ENCODE results near the gene TNNI3K. TPM values are rescaled to one million over a fixed set of nuclear protein-coding genes. Genes with fewer than 3 reads are reported as not detected.

TNNI3K gene
- total and polyA plus RNA-seq, 9 donors: 0.73 to 2.6 (median 1.5) TPM; not detected in 1

DNA sequence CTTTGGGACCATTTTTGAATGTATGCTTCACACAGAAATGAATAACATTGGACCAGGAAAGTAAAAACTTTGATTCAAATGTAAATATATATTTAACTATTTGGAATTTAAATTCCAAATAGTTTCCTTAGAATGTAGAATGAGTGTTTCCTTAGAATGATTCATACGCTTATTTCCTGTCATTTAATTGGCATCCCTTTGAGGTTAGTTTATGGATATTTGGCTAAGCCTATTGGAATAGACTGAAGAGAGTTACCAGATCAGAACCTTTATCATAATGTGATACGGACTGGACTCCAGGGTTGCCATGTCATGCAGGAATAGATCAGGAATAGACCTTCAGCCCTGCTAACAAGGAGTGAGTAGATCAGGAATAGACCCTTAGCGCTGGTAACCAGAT is 133.1 kb downstream of the TNNI3K start:
- 88 to 95% (median 93%) methylated on average over 3 of the region's 3 CpGs for WGBS, 3 donors
- Histone ChIP-seq H3K27me3 (no peaks in the 10 kb centered on the region), H3K27ac (no peak overlapping the region), H3K4me3 (no peak overlapping the region), H3K36me3 (no peaks in the 10 kb centered on the region), H3K9me3 (no peaks in the 10 kb centered on the region), H3K4me1 (ENCODE audit: insufficient read depth) (no peaks in the 10 kb centered on the region)
- intact Hi-C loops (cut with DNase I): no loop called here
- DNase-seq: no peak
- no peak for TF ChIP-seq EP300 (IDR thresholded peaks at IDR 0.05)
- TF ChIP-seq, protein P1, sequence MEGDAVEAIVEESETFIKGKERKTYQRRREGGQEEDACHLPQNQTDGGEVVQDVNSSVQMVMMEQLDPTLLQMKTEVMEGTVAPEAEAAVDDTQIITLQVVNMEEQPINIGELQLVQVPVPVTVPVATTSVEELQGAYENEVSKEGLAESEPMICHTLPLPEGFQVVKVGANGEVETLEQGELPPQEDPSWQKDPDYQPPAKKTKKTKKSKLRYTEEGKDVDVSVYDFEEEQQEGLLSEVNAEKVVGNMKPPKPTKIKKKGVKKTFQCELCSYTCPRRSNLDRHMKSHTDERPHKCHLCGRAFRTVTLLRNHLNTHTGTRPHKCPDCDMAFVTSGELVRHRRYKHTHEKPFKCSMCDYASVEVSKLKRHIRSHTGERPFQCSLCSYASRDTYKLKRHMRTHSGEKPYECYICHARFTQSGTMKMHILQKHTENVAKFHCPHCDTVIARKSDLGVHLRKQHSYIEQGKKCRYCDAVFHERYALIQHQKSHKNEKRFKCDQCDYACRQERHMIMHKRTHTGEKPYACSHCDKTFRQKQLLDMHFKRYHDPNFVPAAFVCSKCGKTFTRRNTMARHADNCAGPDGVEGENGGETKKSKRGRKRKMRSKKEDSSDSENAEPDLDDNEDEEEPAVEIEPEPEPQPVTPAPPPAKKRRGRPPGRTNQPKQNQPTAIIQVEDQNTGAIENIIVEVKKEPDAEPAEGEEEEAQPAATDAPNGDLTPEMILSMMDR (IDR thresholded peaks at IDR 0.05): no peak
- TF ChIP-seq POLR2A (IDR thresholded peaks at IDR 0.05): no peak

DNA sequence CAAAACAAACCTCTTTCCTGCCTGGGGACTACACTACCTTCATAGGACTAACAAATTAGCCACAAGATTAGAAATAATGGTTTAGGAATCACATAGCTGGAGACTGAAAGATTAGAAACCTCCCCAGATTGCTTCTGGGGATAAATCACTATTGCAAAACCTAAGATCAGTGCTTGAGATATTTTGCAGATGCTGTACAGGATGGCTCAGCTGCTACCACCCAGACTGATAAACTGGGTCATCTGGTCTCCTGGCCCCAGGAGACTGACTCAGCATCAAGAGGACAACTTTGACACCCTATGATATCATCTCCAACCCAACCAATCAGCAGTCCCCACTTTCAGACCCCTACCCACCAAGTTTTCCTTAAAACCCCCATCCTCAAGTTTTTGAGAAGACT is 140.2 kb downstream of the TNNI3K start:
- no peaks in the 10 kb centered on the region for H3K36me3 ChIP-seq
- H3K4me1 ChIP-seq (ENCODE audit: insufficient read depth): no peaks in the 10 kb centered on the region
- H3K4me3 ChIP-seq: no peak overlapping the region
- TF ChIP-seq EP300 (IDR thresholded peaks at IDR 0.05): no peak
- no peak for TF ChIP-seq POLR2A (IDR thresholded peaks at IDR 0.05)
- TF ChIP-seq, protein P1 (IDR thresholded peaks at IDR 0.05): no peak
- intact Hi-C loops (cut with DNase I): no loop called here
- H3K27ac ChIP-seq: no peak overlapping the region
- no peaks in the 10 kb centered on the region for H3K27me3 ChIP-seq
- no peak for DNase-seq
- no peaks in the 10 kb centered on the region for H3K9me3 ChIP-seq

DNA sequence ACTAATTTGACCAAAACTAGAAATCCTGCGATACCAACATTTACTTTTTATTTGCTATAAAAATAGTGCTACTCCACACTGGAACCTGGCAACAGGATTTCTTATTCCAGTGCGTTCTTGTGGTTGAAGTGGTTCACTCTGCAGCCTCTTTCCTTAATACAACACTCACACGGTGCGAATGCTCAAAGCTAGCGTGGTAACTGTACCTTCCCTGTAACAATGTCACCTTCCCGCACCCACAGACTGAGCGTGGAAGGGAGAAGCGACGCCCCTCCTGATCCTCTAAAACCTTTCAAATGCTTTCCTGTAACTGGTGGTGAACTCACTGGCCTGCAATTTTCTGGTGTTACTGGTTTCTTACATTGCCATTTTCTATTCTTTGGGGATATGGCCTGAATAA is 145.1 kb downstream of the TNNI3K start:
- DNase-seq: no peak
- TF ChIP-seq, protein P1 (IDR thresholded peaks at IDR 0.05): no peak
- TF ChIP-seq EP300 (IDR thresholded peaks at IDR 0.05) (no peak), POLR2A (IDR thresholded peaks at IDR 0.05) (no peak)
- Histone ChIP-seq H3K9me3 (no peaks in the 10 kb centered on the region), H3K4me3 (no peak overlapping the region), H3K27ac (no peak overlapping the region), H3K27me3 (no peaks in the 10 kb centered on the region), H3K4me1 (ENCODE audit: insufficient read depth) (no peaks in the 10 kb centered on the region), H3K36me3 (no peaks in the 10 kb centered on the region)
- intact Hi-C loops (cut with DNase I): no loop called here
- 90 to 94% (median 92%) methylated on average over 9 of the region's 9 CpGs for WGBS, 3 donors

DNA sequence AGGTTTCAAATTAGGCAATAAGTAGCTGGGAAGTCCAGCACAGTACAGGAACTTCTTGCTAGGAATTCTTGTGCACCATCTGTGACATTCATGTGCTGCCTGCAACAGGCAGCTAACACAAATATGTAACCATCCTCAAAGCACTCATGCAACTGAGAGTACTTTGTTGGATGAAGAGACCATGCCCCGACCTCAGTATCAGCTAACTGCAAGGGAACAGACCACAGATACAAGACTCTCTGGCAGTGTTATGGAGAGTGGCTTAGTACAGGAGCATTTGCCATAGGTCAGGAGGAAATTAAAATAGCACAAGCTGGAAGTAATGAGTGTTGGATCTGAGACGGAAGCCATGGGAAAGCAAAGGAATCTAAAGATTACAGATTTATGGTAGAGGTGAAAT is 153.7 kb downstream of the TNNI3K start:
- Histone ChIP-seq H3K9me3 (no peaks in the 10 kb centered on the region), H3K4me1 (ENCODE audit: insufficient read depth) (peaks cover 2% of the 10 kb centered on the region), H3K27me3 (no peaks in the 10 kb centered on the region), H3K36me3 (no peaks in the 10 kb centered on the region), H3K27ac (no peak overlapping the region), H3K4me3 (no peak overlapping the region)
- intact Hi-C loops (cut with DNase I): no loop called here
- TF ChIP-seq, protein P1 (IDR thresholded peaks at IDR 0.05): no peak
- TF ChIP-seq EP300 (IDR thresholded peaks at IDR 0.05): no peak
- TF ChIP-seq POLR2A (IDR thresholded peaks at IDR 0.05): no peak
- WGBS, 3 donors: 89 to 94% (median 93%) methylated on average over 2 of the region's 2 CpGs
- DNase-seq: no peak

DNA sequence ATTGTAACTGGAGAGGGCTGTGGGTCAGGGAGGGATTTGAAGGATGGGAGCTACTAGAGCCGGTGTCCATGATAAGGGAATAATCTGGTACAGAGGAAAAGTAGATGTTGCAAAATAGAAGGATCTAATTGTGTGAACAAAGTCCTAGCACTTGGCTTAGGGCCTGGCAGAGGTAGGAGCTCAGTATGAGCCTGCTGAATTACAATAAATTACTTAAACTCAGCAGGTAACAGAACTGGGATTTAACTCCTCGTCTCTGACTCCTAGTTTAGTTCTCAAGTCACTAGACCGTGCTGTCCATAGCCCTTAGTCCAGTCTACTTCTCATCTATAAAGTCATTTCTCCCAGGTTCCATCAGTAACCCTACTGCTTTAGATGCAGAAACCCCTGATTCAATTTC is 157.0 kb downstream of the TNNI3K start:
- Histone ChIP-seq H3K27me3 (no peaks in the 10 kb centered on the region), H3K36me3 (no peaks in the 10 kb centered on the region), H3K4me3 (no peak overlapping the region), H3K9me3 (no peaks in the 10 kb centered on the region), H3K27ac (no peak overlapping the region), H3K4me1 (ENCODE audit: insufficient read depth) (peaks cover 10% of the 10 kb centered on the region)
- no peak for DNase-seq
- intact Hi-C loops (cut with DNase I): no loop called here
- TF ChIP-seq EP300 (IDR thresholded peaks at IDR 0.05) (no peak), POLR2A (IDR thresholded peaks at IDR 0.05) (no peak)
- TF ChIP-seq, protein P1 (IDR thresholded peaks at IDR 0.05): no peak
- WGBS, 3 donors: 75 to 82% (median 77%) methylated on average over 3 of the region's 3 CpGs
